GM23338 (cell line): ENCODE results near the gene SKOR1. TPM values are rescaled to one million over a fixed set of nuclear protein-coding genes. Genes with fewer than 3 reads are reported as not detected.

Experiments
- ATAC-seq: fragments of 200-7000 bp; cut with Tn5 transposase; 3 replicates; pipeline ENCODE4 v1.9.1; 2020
- DNase-seq: peaks from one replicate; pipeline ENCODE4 v3.0.0-alpha.2; 2015; ENCODE audit warnings: low spot score
- H2AFZ ChIP-seq: fragments of 200-600 bp; sonication (generic); 2 replicates; pipeline ENCODE4 v1.8.0; 2016; ENCODE audit warnings: antibody characterized with exemption, mild to moderate bottlenecking, moderate library complexity
- H3F3A ChIP-seq: fragments of 200-600 bp; sonication (generic); replicated peaks from 2 replicates; pipeline ENCODE4 v1.8.0; 2017; ENCODE audit warnings: antibody characterized with exemption, mixed run types, low read depth
- H3K27ac ChIP-seq: fragments of 200-600 bp; sonication (generic); 2 replicates; pipeline ENCODE4 v1.6.1; 2016; ENCODE audit warnings: low read depth
- H3K27me3 ChIP-seq: fragments of 200-600 bp; sonication (generic); 2 replicates; pipeline ENCODE4 v1.8.0; 2016; ENCODE audit warnings: mild to moderate bottlenecking, mixed run types, moderate library complexity; ENCODE audit not compliant: insufficient read depth
- H3K36me3 ChIP-seq: fragments of 200-600 bp; sonication (generic); 2 replicates; pipeline ENCODE4 v1.8.0; 2016; ENCODE audit warnings: mild to moderate bottlenecking; ENCODE audit not compliant: insufficient read depth
- H3K4me1 ChIP-seq: fragments of 200-600 bp; sonication (generic); 2 replicates; pipeline ENCODE4 v1.8.0; 2016; ENCODE audit warnings: mild to moderate bottlenecking, moderate library complexity; ENCODE audit not compliant: insufficient read depth
- H3K4me2 ChIP-seq: fragments of 200-600 bp; sonication (generic); 2 replicates; pipeline ENCODE4 v1.7.1; 2017; ENCODE audit warnings: mixed run types
- H3K4me3 ChIP-seq: fragments of 200-600 bp; sonication (generic); 2 replicates; pipeline ENCODE4 v1.6.1; 2016; ENCODE audit warnings: mixed run types
- H3K79me2 ChIP-seq: fragments of 200-600 bp; sonication (generic); replicated peaks from 2 replicates; pipeline ENCODE4 v1.8.0; 2017; ENCODE audit warnings: mild to moderate bottlenecking; ENCODE audit not compliant: insufficient read depth
- H3K9me2 ChIP-seq: fragments of 200-600 bp; sonication (generic); 2 replicates; pipeline ENCODE4 v1.8.0; 2017; ENCODE audit not compliant: insufficient read depth
- H4K20me1 ChIP-seq: fragments of 200-600 bp; sonication (generic); replicated peaks from 2 replicates; pipeline ENCODE4 v1.8.0; 2017; ENCODE audit warnings: mild to moderate bottlenecking; ENCODE audit not compliant: insufficient read depth
- H3K27ac Mint-ChIP-seq: 2 replicates; pipeline ENCODE4 v1.8.0; 2020; ENCODE audit warnings: inconsistent platforms, mild to moderate bottlenecking, moderate library complexity, mixed read lengths
- H3K27me3 Mint-ChIP-seq: 3 replicates; pipeline ENCODE4 v1.8.0; 2022; ENCODE audit warnings: low read depth, mild to moderate bottlenecking, moderate library complexity, mixed read lengths, inconsistent platforms; ENCODE audit not compliant: insufficient read depth, poor library complexity
- H3K36me3 Mint-ChIP-seq: 3 replicates; pipeline ENCODE4 v1.8.0; 2021; ENCODE audit warnings: low read depth, mild to moderate bottlenecking, inconsistent platforms, moderate library complexity, mixed read lengths
- H3K4me1 Mint-ChIP-seq: 3 replicates; pipeline ENCODE4 v1.8.0; 2020; ENCODE audit warnings: mild to moderate bottlenecking, inconsistent platforms, mixed read lengths
- H3K4me3 Mint-ChIP-seq: 3 replicates; pipeline ENCODE4 v1.8.0; 2021; ENCODE audit warnings: moderate library complexity, mild to moderate bottlenecking, inconsistent platforms, mixed read lengths
- H3K9me3 Mint-ChIP-seq: 3 replicates; pipeline ENCODE4 v1.8.0; 2020; ENCODE audit warnings: moderate library complexity, mild to moderate bottlenecking, inconsistent platforms, mixed read lengths
- ETS1 ChIP-seq: IDR thresholded peaks from 2 replicates; pipeline ENCODE4 v1.6.1; 2016; ENCODE audit warnings: antibody characterized with exemption
- EZH2 ChIP-seq: fragments of 200-600 bp; sonication (generic); IDR thresholded peaks from one replicate; pipeline ENCODE4 v1.8.0; 2017; ENCODE audit warnings: antibody characterized with exemption, mild to moderate bottlenecking, low read depth; ENCODE audit not compliant: unreplicated experiment
- JUNB ChIP-seq: IDR thresholded peaks from one replicate; pipeline ENCODE4 v1.6.1; 2016; ENCODE audit warnings: antibody characterized with exemption; ENCODE audit not compliant: unreplicated experiment
- NANOG ChIP-seq: IDR thresholded peaks from 2 replicates; pipeline ENCODE4 v1.6.1; 2016; ENCODE audit warnings: antibody characterized with exemption, borderline replicate concordance
- STAT1 ChIP-seq: IDR thresholded peaks from one replicate; pipeline ENCODE4 v1.6.1; 2016; ENCODE audit warnings: antibody characterized with exemption; ENCODE audit not compliant: unreplicated experiment
- ZNF114 ChIP-seq: fragments of 250-450 bp; sonication (Bioruptor Pico); IDR thresholded peaks from 2 replicates; pipeline ENCODE4 v1.5.0; 2020; ENCODE audit warnings: mild to moderate bottlenecking, moderate library complexity
- ZNF331 ChIP-seq: fragments of 250-450 bp; sonication (Bioruptor Pico); IDR thresholded peaks from 2 replicates; pipeline ENCODE4 v1.5.0; 2020; ENCODE audit warnings: low read depth, mild to moderate bottlenecking, moderate library complexity
- ZNF462 ChIP-seq: fragments of 250-450 bp; sonication (Bioruptor Pico); IDR thresholded peaks from 2 replicates; pipeline ENCODE4 v1.5.0; 2020; ENCODE audit warnings: mild to moderate bottlenecking, moderate library complexity
- polyA plus RNA-seq: library from polyadenylated mRNA; unstranded; fragments of >200 nt; fragmentation: Nextera tagmentation; extraction: Ambion mirVana; gene quantifications from 2 replicates; pipeline ENCODE4 v1.2.1, GENCODE V29; 2016
- total RNA-seq: library from RNA; depleted of rRNA; stranded (reverse); fragments of >200 nt; shearing (Covaris generic); gene quantifications from 2 replicates; pipeline ENCODE4 v1.2.3, GENCODE V29; 2014

Gene SKOR1
- total and polyA plus RNA-seq, 2 experiments from 2014 or later = 0.17 TPM; not detected in 1

DNA sequence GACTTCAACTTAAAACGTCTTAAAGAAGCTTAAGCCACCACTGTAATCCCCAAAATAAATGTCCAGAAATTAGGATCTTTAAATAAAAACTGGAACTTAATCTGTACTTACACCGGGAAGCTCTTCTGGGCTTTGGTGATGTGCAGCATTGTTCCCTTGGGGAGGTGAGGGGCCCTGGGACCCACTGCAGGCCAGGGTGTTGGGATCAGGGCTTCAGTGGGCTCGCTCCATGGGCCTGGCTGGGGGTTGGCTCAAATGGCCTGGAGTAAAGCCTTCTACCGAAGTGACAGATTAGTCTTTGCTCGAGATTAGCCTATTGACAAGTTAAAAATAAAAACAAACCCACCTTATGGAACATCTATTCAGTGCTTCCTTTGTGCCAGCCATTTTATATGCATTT lies 20.7 kb downstream of the SKOR1 start (continued):
- TF ChIP-seq ZNF462 (CRISPR knock-in tag) (no peak), ETS1 (no peak), ZNF331 (no peak), NANOG (no peak), JUNB (no peak), ZNF114 (no peak), STAT1 (no peak), EZH2 (no peak)

- H3K36me3 ChIP-seq = peaks cover 3% of the 10 kb centered on the region; the same call in 1 of the 2 replicates
- TF ChIP-seq NANOG = no peak
- peaks cover 5% of the 10 kb centered on the region; the same call in 1 of the 2 replicates for H3K9me2 ChIP-seq
- H3K4me1 Mint-ChIP-seq = peaks cover 40% of the 10 kb centered on the region
- DNase-seq (no peak), ATAC-seq (no peak)
- H3K27ac ChIP-seq = no peak overlapping the region
- H3K4me2 ChIP-seq = no peak overlapping the region
- H3K4me3 ChIP-seq = no peak overlapping the region
- H3K9me3 Mint-ChIP-seq = no peaks in the 10 kb centered on the region; the same call in 2 of the 3 replicates
- H3K27me3 ChIP-seq = no peaks in the 10 kb centered on the region
- peaks cover 23% of the 10 kb centered on the region for H3K4me1 ChIP-seq
- no peaks in the 10 kb centered on the region for H4K20me1 ChIP-seq
- no peaks in the 10 kb centered on the region for H3F3A ChIP-seq
- H2AFZ ChIP-seq = no peak overlapping the region
- peaks cover 7% of the 10 kb centered on the region for H3K27me3 Mint-ChIP-seq
- no peak overlapping the region for H3K27ac Mint-ChIP-seq
- H3K4me3 Mint-ChIP-seq = no peak overlapping the region
- no peaks in the 10 kb centered on the region for H3K36me3 Mint-ChIP-seq
- H3K79me2 ChIP-seq = no peaks in the 10 kb centered on the region
Observed at GRCh38 chr15:67849538-67849937, 24.2 kb downstream of the SKOR1 start.
